ENCODE data around the gene MAP2K6.

MAP2K6 gene

GRCh38 chr17:69414408-69415274, at the start of gene MAP2K6:
Gene MAP2K6 (plus strand): TSS chr17:69414697. CDS start chr17:69414985, 288 bp downstream.
- DNase-seq = peak in 1 of 2 experiments; percentile 25

DNA sequence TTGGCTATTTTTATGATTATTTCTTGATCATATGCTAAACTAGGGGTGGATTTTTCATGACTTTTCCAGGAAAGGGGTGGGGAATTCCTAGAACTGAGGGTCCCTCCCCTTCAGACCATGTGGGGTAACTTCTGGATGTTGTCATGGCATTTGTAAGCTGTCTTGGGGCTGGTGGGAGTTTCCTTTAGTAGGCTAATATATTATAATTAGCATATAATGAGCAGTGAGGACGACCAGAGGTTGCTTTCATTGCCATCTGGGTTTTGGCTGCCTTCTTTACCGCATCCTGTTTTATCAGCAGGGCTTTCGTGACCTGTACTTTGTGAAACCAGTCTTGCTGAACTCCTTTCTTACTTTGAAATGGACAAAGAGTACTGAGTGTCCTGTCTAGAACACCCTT, 47.2 kb upstream of the MAP2K6 start:
- no peak for DNase-seq

DNA sequence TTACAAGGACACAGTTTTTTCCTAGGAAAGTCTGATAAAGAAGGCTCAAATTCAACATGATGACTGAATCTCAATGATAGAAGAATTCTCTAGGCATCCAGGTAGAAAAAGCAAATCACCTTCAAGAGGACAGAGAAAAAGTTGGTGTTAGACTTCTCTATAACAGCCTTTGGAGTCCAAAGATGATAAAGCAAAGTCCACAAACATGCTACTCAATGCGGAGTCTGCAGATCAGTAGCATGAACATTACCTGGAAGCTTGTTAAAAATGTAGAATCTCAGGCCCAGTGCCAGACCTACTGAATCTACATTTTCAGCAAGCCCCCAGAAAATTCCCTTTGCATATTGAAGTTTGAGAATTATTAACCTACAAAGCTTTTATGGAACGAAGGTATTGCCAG, 41.4 kb upstream of the MAP2K6 start:
- no peak for DNase-seq

GRCh38 chr17:69375229-69375628, 39.3 kb upstream of the MAP2K6 start:
- no peak for DNase-seq

DNA sequence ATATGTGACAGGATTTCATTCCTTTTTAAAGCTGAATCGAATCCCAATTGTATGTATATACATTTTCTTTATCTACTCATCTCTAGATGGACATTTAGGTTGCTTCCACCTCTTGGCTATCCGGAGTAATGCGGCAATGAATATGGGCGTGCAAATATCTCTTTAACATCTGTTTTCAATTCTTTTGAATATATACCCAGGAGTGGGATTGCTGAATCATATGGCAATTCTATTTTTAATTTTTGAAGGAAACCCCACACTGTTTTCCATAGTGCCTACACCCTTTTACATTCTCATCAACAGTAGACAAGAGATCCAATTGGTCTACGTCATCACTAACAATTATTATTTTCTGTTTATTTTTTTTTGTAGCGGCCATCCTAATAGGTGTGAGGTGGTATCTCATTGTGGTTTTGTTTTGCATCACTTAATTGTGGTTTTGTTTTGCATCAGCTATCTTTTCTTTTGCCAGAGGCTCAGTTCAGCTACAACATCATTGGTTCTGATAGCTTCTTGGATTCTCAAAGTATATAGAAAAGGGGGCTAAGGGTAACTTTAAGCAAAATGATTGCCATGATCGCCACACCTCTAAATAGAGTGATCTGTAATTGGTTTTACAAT, 25.6 kb upstream of the MAP2K6 start:
- no peak for DNase-seq

GRCh38 chr17:69390795-69391501, 23.5 kb upstream of the MAP2K6 start:
- no peak for DNase-seq

DNA sequence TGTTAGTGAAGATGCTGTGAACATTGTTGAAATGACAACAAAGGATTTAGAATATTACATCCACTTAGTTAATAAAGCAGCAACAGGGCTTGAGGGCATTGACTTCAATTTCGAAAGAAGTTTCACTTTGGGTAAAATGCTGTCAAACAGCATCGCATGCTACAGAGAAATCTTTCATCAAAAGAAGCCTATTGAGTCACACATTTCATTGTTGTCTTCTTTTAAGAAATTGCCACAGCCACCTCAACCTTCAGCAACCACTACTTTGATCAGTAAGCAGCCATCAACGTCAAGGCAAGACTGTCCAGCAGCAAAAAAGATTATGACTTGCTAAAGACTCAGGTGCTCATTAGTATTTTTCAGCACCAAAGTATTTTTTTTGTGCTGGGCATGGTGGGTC, 13.2 kb upstream of the MAP2K6 start:
- DNase-seq = no peak

DNA sequence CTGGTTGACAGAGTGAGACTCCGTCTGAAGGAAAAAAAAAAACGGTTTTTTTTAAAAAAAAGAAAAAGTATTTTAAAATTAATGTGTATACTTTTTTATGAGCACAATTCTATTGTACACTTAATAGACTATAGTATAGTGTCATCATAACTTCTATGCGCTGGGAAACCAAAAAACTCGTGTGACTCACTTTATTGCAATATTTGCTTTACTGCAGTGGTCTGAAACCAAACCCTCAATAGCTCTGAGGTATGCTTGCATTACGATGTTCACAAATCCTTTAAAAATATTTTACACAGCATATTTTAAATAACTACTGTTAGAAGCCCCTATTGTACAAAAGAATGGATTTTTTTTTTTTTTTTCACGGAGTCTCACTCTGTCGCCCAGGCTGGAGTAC, 12.4 kb upstream of the MAP2K6 start:
- no peak for DNase-seq

DNA sequence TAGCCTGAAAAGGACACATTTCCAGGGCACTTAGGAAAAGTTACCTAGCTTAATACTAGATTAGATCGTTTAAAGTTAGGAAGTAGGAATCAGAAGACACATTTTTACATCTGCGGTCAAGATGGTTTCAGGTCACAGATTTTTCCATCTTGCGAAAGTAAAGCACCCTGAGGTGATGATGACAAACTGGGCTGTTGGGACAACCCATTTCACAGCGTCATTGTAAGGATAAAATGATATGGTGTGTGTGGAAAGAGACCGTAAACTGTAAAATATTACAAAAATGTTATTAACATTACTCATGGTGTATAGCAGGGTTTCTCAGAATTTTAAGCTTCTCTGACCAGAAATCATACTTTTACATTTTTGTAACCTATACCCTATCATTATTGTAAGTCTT, 10.1 kb upstream of the MAP2K6 start:
- DNase-seq = no peak

- DNase-seq = no peak
Measured at GRCh38 chr17:69405096-69405495, 9.4 kb upstream of the MAP2K6 start.

- DNase-seq = no peak
Measured at GRCh38 chr17:69406941-69407340, 7.6 kb upstream of the MAP2K6 start.

DNA sequence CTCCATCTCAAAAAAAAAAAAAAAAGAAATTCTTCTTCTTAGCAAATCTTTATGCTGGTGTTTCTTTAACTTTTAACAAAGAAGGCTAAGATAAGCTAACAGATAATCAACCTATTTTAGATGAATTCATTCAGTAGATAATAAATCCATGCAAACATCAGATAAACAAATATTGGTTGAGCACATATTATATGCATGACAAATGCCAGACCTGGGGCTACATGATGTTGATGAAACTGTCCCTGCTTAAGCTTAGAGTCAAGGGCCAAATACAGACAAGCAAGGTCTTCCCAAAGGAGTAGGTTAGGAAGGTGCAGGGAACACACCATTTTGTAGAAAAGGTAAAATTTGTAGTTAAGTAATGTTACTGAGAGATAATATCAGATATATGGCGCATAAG, 6.7 kb upstream of the MAP2K6 start:
- DNase-seq = no peak

DNA sequence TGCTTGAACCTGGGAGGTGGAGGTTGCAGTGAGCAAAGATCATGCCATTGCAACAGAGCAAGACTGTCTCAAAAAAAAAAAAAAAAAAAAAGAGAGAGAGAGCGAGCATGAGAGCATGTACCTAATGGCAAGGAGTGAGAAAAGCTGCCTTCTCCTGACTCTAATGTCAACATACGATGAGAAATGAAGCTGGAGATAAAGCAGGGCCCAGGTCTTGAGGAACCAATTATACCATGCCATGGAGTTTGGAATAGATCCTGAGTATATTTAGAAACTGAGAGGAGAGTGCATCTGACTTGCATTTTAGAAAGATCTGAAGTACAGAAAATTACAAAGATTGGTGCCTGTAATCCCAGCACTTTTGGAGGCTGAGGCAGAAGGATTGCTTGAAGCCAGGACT, 3.8 kb upstream of the MAP2K6 start:
- DNase-seq = no peak

- DNase-seq = no peak
Measured at GRCh38 chr17:69411766-69412165, 2.7 kb upstream of the MAP2K6 start.

DNA sequence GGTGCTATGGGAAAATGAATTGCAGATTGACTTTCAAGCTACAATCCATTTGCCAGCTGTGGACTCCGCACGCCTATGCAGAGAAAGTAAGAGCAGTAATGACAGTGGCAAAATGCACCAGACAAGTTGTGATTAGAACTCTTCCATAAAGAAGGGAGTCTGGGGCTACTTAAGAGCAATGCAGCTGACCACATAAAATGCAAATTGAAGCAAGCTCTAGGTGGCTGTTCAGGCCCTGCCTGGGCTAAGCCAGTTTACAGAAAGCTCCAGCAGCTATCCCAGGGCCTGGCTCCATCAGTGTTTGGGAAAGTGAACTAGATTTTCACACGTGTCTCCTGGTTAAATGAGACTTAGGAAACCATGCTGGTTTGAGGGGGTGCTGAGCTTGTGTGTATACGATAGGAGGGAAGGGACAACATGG, 2.2 kb upstream of the MAP2K6 start:
- no peak for DNase-seq

DNA sequence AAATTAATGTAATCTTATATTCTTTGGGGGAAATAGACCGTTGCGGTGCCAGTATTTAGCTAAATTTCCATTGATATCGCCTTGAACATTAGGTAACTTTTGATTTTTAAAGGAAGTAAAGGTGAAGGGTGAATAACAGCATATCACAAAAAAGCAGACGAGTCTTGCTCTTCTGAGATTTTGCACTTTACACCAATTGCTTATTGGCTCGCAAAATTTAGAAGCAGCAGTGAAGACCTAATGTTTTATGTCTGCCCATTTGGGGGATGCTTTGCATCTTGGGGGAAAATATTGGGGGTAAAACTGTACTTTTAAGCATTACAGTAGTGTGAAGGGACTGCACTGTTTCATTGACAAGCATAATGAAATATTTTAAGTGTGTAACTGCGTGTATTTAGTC, 934 bp downstream of the MAP2K6 start:
- DNase-seq = no peak

DNA sequence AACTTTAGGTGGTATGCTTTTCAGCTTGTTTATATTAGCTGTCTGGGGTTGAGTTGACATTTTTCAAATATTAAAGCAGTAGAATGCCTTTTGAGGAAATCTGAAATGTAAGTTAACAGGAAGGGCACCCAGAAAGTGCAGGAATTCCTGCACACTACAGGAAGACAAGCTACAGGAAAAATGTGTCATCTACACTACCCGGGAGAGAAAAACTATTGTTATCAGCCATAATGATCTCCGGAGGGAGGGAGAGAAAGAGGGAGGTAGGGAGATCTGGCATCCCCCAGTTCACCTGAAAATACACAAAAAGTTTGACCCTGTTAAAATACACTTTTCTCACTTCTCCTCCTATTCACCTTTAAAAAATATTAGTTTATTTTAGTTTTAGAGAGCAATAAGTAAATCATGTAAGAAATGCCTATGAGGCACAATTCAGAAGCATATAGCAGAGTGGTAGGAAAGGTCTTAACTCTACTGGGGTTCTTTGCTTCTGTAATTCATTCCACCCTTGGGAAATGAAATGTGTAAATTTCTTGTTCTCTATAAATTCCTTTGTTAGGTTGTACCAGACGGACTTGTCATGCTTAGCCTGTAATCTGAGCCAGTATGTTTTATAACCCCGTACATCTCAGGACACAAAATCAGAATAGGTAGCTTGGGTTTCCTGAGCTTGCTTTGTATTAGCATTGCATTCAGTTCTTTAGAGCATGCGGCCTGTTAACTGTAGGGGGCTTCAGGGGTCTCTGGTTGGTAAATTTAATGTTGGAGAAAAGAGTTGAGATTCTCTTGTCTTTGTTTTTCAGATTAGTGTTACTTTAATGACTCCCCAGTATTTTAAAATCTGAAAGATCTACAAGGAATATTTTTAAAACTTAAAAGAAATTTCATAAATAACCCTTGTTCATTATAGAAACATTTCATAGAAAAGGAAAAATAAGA, 3.3 kb downstream of the MAP2K6 start:
- no peak for DNase-seq

DNA sequence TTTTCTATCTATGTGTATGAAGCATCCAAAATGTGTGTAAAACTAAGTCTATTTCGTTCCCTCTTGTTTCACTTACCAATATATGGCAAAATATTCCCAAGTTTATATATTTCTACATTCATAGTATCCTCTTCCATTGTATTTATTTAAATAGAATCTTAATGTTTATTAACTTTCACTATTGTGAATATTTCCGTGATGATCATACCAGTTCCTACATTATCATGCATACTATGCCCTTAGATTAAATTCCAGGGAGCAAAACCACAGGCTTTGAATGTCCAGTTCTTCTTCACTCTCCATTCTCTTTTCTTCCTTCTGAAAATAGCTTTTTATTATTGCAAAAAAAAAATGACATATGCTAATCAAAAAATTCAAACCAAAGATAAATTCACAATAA, 4.0 kb downstream of the MAP2K6 start:
- no peak for DNase-seq

GRCh38 chr17:69423450-69423849, 9.0 kb downstream of the MAP2K6 start:
- DNase-seq = no peak

- no peak for DNase-seq
Measured at GRCh38 chr17:69424287-69425041, 10.0 kb downstream of the MAP2K6 start.

GRCh38 chr17:69425978-69426377, 11.5 kb downstream of the MAP2K6 start:
- no peak for DNase-seq
